AG08396 (cell line): ENCODE measurements around the gene ERGIC2.
"Not testable (repeated sequence)": the region's sequence is repeated elsewhere in the genome, so short reads cannot be mapped to it uniquely, and the experiment has no call there.

Experiments
- DNase-seq: peaks from one replicate; pipeline ENCODE4 v3.0.0; 2012; ENCODE audit warnings: low spot score, mixed read lengths

Gene ERGIC2

GRCh38 chr12:29299633-29300032 lies 81.3 kb downstream of the ERGIC2 start:
- DNase-seq: no peak

GRCh38 chr12:29291226-29291625 lies 89.7 kb downstream of the ERGIC2 start:
- DNase-seq: no peak

DNA sequence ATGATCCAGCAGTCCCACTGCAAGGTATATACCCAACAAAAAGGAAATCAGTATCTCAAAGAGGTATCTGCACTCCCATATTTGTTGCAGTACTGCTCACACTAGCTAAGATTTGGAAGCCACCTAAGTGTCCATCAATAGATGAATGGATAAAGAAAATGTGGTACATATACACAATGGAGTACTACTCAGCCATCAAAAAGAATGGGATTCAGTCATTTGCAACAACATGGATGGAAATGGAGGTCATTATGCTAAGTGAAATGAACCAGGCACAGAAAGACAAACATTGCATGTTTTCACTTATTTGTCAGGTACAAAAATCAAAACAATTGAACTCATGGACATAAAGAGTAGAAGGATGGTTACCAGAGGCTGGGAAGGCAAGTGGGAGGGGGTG lies 90.5 kb downstream of the ERGIC2 start:
- DNase-seq: not testable (repeated sequence)

DNA sequence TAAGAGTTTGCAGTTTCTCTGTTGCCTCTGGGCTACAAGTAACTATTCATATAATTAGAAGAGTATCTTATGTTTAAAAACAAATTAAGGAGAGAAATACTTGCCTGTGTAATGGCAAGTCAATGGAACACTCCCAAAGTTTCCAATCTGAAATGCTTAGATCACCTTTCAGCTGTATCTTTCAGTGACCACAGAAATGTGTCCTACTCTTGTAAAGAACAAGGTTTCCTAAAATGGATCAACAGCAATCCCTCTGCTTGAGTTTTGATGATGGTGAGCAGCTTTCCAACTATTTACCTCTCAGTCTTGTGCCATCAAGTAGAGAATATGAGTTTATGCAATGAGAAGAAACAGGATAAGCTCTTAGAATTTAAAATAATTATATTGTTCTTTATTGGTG lies 92.9 kb downstream of the ERGIC2 start:
- DNase-seq: no peak

- DNase-seq: no peak
These were observed 93.3 kb downstream of the ERGIC2 start for GRCh38 chr12:29287622-29288021.
